ENCODE measurements around the gene AP1AR. TPM values are rescaled to one million over a fixed set of nuclear protein-coding genes. Genes with fewer than 3 reads are reported as not detected.
"Not testable (repeated sequence)": the region's sequence is repeated elsewhere in the genome, so short reads cannot be mapped to it uniquely, and the experiment has no call there.

AP1AR gene
- total RNA-seq, 1 experiment from 2014 or later = 38.4 TPM

GRCh38 chr4:112279025-112279881 is 47.7 kb downstream of the AP1AR start:
- no TSS peak for BruUV-seq (replicated peaks)
- POLR2A ChIA-PET = interaction anchor here (0.7 to 5.1 kb wide), 11 partner anchors 8 to 179 kb away, joined by 3 to 48 read pairs (median 4); partner anchors contain the start of genes ALPK1, AP1AR and FAM241A
- CTCF ChIA-PET = interaction anchor here (0.6 to 1.9 kb wide), 4 partner anchors 66 to 355 kb away, joined by 3 to 6 read pairs (median 4); no protein-coding TSS in a partner anchor
- peak; percentile 17 for DNase-seq (ENCODE audit: unreplicated experiment)
- intact Hi-C loops (cut with micrococcal nuclease) = no loop called here
- Mint-ChIP-seq H3K4me3 (ENCODE audit: unreplicated experiment) (peak overlapping the region; percentile 67), H3K27ac (ENCODE audit: low read depth, unreplicated experiment) (peak overlapping the region; percentile 61), H3K36me3 (ENCODE audit: insufficient read depth, unreplicated experiment) (peaks cover 20% of the 10 kb centered on the region), H3K27me3 (ENCODE audit: insufficient read depth, unreplicated experiment) (no peaks in the 10 kb centered on the region), H3K9me3 (ENCODE audit: unreplicated experiment) (no peaks in the 10 kb centered on the region), H3K4me1 (ENCODE audit: insufficient read depth, unreplicated experiment) (peaks cover 51% of the 10 kb centered on the region)
- TF ChIP-seq CTCF (IDR thresholded peaks at IDR 0.05; ENCODE audit: unreplicated experiment) = no peak

GRCh38 chr4:112279882-112280315 is 48.3 kb downstream of the AP1AR start:
- no peaks in the 10 kb centered on the region for H3K27me3 Mint-ChIP-seq (ENCODE audit: insufficient read depth, unreplicated experiment)
- ChIA-PET POLR2A (interaction anchor here (0.7 to 5.1 kb wide), 9 partner anchors 9 to 180 kb away, joined by 3 to 48 read pairs (median 6); partner anchors contain the start of genes ALPK1 and AP1AR), CTCF (interaction anchor here (0.8 to 1.9 kb wide), 4 partner anchors 8 to 181 kb away, joined by 3 to 6 read pairs (median 4); no protein-coding TSS in a partner anchor)
- H3K9me3 Mint-ChIP-seq (ENCODE audit: unreplicated experiment) = no peaks in the 10 kb centered on the region
- TF ChIP-seq CTCF (IDR thresholded peaks at IDR 0.05; ENCODE audit: unreplicated experiment) = no peak
- intact Hi-C loops (cut with micrococcal nuclease) = loop anchor here (5.0 kb wide), 1 partner anchor 48 kb away; the partner anchor contains the start of gene AP1AR
- peak overlapping the region; percentile 61 for H3K27ac Mint-ChIP-seq (ENCODE audit: low read depth, unreplicated experiment)
- H3K4me3 Mint-ChIP-seq (ENCODE audit: unreplicated experiment) = peak overlapping the region; percentile 67
- H3K36me3 Mint-ChIP-seq (ENCODE audit: insufficient read depth, unreplicated experiment) = peaks cover 21% of the 10 kb centered on the region
- peak; percentile 50 for DNase-seq (ENCODE audit: unreplicated experiment)
- peaks cover 53% of the 10 kb centered on the region for H3K4me1 Mint-ChIP-seq (ENCODE audit: insufficient read depth, unreplicated experiment)
- no TSS peak for BruUV-seq (replicated peaks)

- no peaks in the 10 kb centered on the region for H3K27me3 Mint-ChIP-seq (ENCODE audit: insufficient read depth, unreplicated experiment)
- ChIA-PET POLR2A (interaction anchor here (1.0 to 5.1 kb wide), 7 partner anchors 14 to 134 kb away, joined by 3 to 48 read pairs (median 6); partner anchors contain the start of genes ALPK1 and AP1AR), CTCF (interaction anchor here (0.6 to 1.9 kb wide), 4 partner anchors 9 to 347 kb away, joined by 3 to 4 read pairs (median 3); no protein-coding TSS in a partner anchor)
- DNase-seq (ENCODE audit: unreplicated experiment) = peak; percentile 27
- TF ChIP-seq CTCF (IDR thresholded peaks at IDR 0.05; ENCODE audit: unreplicated experiment) = no peak
- peaks cover 53% of the 10 kb centered on the region for H3K4me1 Mint-ChIP-seq (ENCODE audit: insufficient read depth, unreplicated experiment)
- intact Hi-C loops (cut with micrococcal nuclease) = loop anchor here (5.0 kb wide), 1 partner anchor 48 kb away; the partner anchor contains the start of gene AP1AR
- BruUV-seq (replicated peaks) = no TSS peak
- peak overlapping the region; percentile 61 for H3K27ac Mint-ChIP-seq (ENCODE audit: low read depth, unreplicated experiment)
- peaks cover 23% of the 10 kb centered on the region for H3K36me3 Mint-ChIP-seq (ENCODE audit: insufficient read depth, unreplicated experiment)
- peak overlapping the region; percentile 67 for H3K4me3 Mint-ChIP-seq (ENCODE audit: unreplicated experiment)
- no peaks in the 10 kb centered on the region for H3K9me3 Mint-ChIP-seq (ENCODE audit: unreplicated experiment)
Observed at GRCh38 chr4:112280386-112281056, 48.9 kb downstream of the AP1AR start.

GRCh38 chr4:112281895-112282398 is 50.4 kb downstream of the AP1AR start:
- H3K9me3 Mint-ChIP-seq (ENCODE audit: unreplicated experiment); H3K27me3 Mint-ChIP-seq (ENCODE audit: insufficient read depth, unreplicated experiment); DNase-seq (ENCODE audit: unreplicated experiment); H3K27ac Mint-ChIP-seq (ENCODE audit: low read depth, unreplicated experiment); H3K4me3 Mint-ChIP-seq (ENCODE audit: unreplicated experiment); BruUV-seq (replicated peaks): not testable (repeated sequence)
- ChIA-PET CTCF (interaction anchor here (0.7 to 0.8 kb wide), 2 partner anchors 12 to 14 kb away, joined by 3 to 5 read pairs; no protein-coding TSS in a partner anchor), POLR2A (interaction anchor here (1.6 to 5.1 kb wide), 2 partner anchors 15 to 135 kb away, joined by 5 to 48 read pairs; partner anchors contain the start of gene ALPK1)
- Mint-ChIP-seq H3K36me3 (ENCODE audit: insufficient read depth, unreplicated experiment) (peaks cover 17% of the 10 kb centered on the region), H3K4me1 (ENCODE audit: insufficient read depth, unreplicated experiment) (peaks cover 46% of the 10 kb centered on the region)
- intact Hi-C loops (cut with micrococcal nuclease) = loop anchor here (5.0 kb wide), 1 partner anchor 50 kb away; the partner anchor contains the start of gene AP1AR
